ENCODE measurements around the gene TMEM59.
"Not testable (repeated sequence)": the region's sequence is repeated elsewhere in the genome, so short reads cannot be mapped to it uniquely, and the experiment has no call there.

TMEM59 gene

DNA sequence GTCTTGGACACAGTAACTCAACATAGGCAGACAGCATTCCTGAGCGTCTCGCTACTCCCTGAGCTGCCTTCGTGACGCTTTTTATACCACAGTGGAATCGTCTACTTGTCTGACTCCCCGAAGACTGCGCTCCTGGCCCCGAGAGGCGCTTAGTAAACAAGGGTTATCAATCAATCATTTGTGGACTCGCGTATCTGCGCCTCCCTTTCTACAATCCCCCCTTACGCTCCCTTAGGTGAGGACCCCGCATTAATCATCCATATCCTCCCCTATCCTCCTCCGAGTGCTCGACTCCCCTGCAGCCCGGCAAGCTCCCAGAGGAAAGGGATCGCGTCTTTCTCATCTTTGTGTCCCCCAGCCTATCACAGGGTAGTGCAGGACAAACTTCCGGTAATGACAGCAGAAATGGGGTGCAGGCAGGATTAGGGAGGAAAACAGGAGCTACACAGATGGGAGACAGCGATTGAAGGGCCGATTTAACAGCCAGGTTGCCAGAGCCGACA is 522 bp downstream of the TMEM59 start:
- DNase-seq: peak; percentile 17

DNA sequence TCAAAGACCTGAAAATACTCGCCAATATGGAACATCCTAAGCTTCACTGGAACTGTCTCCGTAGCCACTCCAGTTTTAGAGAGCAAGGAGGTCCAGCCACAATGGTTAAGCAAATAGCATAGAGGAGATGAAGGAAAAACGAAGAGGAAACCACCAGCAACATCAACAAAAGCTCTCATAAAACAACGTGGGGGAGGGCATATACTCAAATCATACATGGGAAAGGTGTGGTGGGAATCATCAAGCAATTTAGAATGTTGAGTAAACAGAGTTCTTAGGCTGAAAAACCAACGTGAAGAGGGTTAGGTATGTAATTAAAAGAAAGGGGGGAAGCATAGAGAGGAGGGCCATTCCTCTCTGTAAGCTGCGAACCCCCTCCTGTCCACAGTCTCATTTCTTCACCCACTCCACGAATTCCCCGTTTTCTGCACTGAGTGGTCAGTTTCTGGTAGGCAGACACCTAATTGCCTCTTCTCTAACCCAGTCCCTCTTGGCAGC is 1.0 kb downstream of the TMEM59 start:
- DNase-seq: no peak

DNA sequence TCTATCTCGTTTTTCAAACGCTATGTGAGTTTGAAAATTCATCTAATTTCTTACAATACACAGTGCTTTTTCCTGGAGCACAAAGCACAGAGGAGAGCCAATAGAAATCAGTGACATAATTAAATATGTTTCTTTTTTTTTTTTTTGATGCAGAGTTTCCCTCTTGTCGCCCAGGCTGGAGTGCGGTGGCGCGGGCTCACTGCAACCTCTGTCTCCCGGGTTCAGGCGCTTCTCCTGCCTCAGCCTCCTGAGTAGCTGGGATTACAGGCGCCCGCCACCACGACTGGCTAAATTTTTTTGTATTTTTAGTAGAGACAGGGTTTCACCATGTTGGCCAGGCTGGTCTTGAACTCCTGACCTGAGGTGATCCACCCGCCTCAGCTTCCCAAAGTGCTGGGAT is 2.6 kb downstream of the TMEM59 start:
- not testable (repeated sequence) for DNase-seq

DNA sequence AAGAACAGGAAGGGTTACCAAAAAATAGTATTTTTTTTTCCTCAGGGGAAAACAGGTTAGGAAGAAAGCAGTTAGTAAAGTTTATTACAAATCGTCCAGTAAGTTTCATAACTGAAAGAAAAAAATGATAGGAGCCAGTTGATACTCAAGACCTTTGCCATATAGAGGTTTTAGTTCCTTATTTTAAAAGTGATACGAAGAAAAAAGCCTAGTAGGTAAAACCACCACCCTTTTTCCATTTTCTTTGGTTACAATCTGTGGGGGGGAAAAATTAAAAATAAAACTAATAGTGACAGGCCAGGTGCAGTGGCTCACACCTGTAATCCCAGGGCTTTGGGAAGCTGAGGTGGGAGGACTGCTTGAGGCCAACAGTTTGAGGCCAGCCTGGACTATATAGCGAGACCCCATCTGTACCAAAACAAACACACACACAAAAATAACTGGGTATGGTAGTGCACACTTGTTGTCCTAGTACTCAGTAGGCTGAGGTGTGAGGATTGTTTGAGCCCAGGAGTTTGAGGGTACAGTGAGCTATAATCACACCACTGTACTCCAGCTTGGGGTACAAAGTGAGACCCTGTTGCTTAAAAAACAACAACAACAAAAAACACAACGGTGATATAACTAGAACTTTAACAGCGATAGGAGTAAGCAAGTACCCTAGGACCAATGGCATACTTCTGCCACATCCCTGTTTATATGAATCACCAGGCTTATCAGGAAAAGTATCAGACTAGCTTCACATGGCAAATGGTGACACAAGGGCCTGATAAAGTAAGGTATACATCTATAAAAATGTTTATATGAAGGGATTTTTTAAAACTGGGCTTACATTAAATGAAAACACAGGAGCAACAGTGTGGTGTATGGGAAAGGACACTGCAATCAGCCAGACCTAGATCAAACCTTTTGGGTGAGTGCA is 5.4 kb downstream of the TMEM59 start:
- no peak for DNase-seq

DNA sequence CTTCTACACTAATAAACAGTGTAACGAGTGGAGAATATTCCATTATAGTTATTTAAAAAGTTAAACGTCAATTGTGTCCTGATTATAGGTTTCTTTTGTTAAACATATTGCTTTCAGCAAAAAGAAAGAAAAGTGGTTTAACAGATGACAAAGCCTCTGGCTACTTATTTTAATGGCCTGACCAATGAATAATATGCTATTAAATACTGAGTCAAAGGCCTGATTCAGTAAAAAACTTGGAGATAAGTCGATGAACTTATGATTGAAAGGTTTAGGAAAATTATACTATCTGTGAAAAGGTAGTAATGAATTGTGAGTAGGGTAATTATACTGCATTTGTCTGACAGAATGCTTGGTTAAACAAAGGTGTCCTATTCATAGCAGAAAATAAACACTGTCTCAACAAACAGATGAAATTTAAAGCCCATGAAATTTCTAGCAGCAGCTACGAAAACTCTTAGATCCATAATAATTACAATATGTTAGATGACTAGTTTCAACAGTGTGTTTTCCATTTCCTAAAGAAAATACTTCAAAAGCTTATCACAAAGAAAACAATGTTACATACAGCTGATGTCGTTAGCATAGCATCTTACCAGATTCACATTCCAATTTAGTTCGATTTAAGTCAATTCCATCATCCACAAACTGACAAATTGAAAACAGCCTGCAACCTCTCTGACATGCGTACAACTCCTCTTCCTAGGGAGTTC is 6.2 kb downstream of the TMEM59 start:
- no peak for DNase-seq

DNA sequence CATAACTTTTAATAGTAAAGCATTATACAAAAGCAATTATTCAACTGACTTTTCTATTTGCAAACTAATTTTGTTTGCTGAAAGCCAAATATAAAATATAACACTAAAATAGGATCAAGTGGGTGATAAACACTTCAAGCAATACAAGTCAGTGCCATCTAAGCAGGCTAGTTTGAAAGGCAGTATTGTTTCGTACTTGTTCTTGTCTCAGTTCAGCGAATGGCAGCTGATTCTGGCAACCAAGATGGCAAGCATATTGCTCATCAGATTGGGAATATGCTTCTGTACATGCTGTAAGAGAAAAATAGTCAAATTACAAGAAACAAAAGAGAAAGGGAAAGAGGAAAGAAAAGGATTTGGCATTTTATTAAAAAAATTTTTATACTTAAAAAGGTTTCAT is 7.5 kb downstream of the TMEM59 start:
- DNase-seq: no peak

DNA sequence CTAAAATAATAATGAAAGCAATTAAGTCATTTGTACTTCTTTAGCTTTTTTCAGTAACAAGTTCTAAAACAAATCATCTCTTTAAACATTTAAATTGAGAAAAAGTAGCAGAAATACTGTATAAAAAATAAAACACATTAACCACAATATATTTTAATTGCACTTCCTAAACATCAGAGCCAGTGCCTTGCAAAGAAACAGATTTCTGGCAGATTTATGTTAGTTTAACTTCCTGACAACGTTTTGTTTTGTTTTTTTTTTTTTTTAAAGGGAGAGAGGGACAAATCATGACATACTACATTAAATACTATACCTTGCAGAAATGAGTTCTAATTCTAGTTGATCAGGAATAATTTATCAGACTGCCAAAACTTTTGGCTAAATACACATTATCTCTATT is 11.2 kb downstream of the TMEM59 start:
- no peak for DNase-seq

DNA sequence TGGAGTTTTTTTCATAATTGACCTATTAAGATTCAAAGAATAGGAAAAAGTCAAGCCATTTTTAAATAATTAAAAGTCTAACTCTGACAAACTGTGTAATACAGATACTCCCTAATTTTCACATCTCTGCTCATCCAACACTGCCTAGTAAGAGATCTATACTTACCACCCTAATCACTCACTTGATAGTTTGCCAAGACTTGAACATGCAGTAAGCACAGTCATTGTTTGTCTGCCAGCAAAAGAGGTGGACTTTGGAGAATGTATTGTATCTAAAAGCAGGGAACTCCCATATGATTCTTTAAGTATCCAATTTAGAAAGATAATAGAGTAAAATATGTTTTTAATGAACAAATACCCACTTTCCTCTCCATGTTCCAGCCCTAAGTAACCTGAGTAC is 15.5 kb downstream of the TMEM59 start:
- no peak for DNase-seq

DNA sequence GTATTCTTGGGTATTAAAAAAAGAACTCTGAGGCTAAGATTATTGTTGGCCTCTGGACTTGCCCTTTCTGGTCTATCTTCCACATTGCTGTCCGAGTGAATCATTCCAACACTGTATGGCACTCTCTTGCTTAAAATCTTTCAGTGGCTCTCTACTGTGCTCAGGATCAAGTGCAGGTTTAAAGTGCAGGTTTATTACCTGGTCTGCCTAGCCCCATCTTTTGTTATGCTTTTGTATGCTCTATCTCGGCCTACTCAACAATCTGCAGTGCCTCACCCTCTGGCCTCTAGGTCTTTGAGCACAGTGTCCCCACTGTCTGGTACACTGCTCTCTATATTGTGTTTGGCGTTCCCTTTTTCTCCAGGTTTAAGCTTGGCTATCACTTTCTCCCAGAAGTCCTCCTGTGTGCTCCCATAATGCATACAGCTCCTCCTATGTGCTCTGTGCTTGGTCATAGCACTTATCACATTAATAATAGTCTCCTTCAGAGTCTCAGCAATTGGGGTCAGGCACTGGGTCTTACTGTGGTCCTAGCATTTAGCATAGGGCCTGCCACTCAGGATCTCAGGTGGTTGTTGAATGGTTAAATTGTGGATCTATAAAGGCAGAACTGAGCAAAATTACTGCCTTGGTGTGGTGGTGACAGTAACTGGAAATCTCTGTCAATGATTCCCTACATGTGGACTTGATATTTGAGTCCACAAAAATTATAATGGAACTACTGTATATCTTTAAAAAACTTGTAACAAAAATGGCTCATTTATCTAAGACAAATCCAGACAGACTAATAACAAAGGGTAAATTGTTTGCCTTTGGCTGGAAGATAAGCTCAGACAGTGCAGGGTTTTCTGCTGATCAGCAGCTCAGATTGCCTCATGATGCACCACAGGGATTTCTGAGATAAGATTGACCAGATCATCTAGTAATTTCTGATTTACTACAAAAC is 24.4 kb downstream of the TMEM59 start:
- DNase-seq: no peak

DNA sequence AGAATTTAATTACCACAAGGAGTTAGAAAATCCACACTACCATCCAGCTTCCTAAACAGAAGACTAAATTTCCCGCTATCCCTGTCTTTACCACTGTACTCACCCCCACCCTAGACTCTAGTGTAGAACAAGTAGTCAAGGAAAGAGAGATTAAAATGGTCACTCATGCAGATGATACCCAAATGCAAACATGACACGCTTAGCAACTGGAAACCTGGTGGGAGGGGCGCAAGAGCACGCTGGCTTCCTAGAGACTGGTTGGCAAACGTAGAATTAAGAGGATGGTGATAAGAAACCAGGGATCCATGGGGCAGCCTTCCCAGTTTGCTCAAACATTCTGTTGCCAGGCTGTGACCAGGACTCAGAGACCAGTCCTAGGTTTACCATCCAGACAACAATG is 25.2 kb downstream of the TMEM59 start:
- no peak for DNase-seq

DNA sequence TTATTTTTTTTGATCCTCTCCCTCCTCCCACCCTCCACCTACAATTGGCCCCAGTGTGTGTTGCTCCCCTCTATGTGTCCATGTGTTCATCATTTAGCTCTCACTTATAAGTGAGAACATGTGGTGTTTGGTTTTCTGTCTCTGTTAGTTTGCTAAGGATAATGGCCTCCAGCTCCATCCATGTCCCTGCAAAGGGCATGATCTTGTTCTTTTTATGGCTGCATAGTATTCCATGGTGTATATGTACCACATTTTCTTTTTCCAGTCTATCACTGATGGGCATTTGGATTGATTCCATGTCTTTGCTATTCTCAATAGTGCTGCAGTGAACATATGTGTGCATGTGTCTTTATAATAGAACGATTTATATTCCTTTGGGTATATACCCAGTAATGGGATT is 28.2 kb downstream of the TMEM59 start:
- not testable (repeated sequence) for DNase-seq

DNA sequence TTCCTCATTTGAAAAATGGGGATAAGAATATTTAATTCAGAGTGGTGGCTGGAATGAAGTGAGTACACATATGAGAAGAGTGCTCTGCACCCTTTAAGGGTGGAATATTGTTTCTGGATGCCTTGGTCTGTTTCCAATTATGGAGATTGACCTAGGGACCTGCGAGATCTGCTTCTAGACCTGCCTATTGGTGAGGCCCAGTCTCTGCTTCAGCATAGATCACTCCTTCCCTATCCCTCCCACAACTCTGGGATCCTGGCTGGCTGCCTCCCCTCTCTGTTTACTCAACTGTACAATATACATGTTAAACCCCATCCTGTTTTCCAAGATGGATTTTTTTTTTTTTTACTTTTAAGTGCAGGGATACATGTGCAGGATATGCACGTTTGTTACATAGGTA is 28.6 kb downstream of the TMEM59 start:
- DNase-seq: no peak

DNA sequence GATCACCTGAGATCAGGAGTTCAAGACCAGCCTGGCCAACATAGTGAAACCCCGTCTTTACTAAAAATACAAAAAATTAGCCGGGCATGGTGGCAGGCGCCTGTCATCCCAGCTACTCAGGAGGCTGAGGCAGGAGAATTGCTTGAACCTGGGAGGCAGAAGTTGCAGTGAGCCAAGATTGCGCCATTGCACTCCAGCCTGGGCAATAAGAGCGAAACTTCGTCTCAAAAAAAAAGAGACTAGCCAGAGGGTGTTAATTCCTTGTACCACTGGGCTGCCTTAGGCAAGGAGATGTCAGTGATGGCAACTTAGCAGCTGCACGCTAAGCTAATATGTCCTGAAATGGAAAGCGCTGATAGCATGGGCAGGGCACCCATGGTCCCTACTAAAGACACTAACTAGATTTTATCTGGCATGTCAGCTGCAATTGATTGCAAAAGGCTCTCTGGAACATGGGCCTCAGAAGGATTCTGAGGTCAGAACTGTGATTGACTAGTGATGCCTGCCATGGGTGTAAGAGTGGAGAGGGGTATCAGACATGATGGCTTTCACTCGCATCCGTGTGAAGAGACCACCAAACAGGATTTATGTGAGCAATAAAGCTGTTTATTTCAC is 33.3 kb downstream of the TMEM59 start:
- not testable (repeated sequence) for DNase-seq

DNA sequence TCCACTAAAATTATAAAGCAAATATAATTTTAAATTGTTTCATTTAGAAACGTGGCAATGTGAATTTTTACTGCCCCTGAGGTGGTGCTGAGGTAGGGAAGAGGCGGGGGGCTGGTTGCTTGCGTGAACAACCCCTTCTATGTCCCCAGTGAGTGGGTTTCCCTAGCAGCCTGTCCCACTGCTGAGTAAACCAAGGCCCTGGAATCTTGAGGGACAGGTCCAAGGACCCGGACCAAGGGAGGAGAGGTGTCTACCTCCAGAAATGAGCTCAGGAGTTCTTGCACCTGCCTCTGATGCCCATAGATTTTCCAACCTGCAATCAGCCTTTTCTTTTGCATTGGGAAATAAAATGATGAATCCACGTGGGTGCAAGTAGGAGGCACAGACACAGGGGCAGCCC is 34.4 kb downstream of the TMEM59 start:
- no peak for DNase-seq

DNA sequence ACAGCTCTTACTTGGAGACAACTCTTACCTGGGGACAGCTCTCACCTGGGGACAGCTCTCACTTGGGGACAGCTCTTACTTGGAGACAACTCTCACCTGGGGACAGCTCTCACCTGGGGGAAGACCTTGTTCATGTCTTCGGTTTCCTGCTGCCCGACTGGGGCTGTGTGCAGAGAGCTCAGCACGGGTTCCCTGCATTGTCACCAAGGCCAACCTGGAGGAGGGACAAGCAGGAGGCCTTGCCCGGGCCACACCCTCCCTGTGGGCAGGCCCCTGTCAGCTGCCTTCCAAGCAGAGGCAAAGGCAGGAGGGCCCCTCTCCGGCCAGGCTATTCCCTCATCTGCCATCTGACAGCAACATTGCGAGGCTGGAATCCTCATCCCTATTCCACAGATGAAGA is 35.0 kb downstream of the TMEM59 start, which contains the start of gene LDLRAD1:
TSS of gene LDLRAD1 (minus strand) at position 208 of the 400 bp plus-strand sequence. CDS start at position 134, 74 bp downstream.
- no peak for DNase-seq

DNA sequence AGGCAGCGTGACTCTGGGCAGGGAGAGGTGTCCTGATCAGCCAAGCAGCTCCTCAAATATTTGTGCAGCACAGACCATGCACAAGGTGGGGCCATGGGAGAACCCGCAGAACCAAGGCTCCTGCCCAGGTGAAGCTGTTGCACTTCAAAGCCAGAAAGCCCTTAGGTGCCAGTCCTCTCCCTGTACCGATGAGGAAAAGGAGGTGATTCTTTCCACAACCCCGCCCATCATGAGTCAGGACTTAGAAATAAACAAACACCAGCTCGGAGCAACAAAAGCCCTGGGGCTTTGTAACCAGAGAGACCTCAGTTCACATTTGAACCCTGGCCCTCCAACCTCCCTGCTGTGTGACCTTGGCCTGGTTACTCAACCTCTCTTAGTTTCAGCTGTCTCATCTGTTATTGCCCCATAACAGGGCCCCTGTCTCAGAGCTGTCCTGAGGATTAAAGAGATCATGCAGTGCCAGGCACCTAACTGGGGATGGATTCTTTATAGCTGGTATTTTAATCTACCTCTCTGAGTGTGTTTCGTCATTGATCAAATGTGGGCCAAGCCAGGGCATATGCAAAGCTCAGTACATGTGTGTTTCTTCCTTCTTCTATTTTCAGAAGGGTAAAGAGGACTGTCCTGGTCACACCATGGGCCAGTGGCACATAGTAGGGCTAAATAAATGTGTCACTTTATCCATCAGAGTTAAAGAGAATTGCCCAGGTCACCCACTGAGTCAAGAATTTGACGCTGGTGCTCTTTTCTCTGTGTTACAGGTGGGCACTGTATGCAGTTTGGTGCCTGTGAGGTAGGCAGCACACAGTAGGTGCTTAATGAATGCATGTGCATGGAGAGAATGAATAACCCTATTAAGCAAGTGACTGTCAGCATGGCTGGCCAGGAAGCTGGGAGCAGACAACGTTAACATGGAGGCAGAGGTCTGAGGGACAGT is 36.4 kb downstream of the TMEM59 start:
- no peak for DNase-seq

DNA sequence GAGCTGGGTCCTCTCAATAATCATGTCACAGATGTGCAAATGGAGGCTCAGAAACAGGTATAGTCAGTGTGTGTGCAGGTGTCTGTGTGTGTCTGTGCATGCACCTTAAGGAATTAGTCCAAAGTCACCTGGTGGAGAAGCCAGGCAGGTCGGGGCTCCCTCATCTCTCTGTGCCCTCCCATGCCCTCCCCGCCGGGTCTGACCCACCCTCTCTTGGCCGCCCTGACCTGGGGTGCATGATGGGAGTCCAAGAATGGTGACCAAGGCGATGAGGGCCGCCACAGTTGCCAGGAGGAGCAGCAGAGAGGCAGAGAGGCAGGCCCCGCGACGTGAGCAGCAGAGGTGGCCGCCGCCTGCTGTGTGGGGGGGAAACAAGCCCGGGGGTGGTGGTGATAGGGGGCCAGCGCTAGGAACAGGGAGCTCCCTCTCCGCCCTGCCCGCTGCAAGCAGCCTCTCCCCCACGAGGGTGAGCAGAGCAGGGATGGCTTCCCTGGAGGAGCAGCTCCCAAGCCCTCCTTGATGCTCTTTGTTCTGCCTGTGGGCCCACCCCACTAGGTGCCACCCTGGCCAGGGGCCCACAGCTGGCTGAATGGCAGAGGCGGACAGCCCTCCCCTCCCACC is 38.9 kb downstream of the TMEM59 start:
- DNase-seq: no peak

DNA sequence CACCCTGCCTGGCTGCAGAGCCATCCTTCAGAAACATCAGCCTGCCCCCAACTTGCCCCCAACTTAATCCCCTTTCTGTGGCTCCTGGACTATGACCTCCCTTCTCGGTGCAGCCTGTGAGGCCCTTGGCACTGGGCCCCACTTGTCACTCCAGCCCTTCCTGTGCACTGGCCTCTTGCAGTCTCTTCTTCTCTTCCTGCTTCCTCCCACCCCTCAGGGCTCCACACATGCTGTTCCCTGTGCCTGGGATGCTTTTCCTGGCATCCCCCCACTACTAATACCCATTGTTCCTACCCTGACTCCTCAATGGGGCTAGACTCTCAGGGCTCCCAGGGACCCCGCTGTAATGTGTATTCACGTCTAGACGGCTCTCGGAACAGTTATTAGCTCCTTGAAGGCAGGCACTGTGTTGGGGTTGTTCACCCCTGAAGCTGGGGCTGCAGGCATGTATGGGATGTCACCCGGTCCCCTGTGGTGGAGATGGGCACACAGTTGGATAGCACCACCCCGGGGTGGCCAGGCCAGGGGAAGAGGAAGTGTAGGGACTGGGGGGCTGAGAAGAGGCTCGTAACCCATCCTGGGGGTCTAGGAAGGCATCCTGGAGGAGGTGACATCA is 39.5 kb downstream of the TMEM59 start:
- no peak for DNase-seq

DNA sequence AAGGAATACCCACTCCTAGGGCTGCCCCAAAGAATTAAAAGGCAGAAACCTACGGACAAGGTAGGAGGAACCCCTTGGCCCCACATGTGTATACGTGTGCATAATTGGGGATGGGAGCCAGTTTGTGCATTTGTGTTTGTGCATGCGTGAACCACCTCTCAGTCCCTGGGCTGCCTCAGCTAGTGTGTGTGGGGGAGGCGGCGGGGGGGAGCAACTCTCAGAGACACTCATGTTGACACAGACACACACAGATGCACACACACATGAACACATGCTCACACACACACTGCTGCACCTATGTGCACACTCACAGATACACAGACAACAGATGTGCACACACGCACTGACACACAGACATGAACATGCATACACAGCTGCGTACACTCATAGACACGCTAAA is 40.1 kb downstream of the TMEM59 start:
- DNase-seq: no peak

DNA sequence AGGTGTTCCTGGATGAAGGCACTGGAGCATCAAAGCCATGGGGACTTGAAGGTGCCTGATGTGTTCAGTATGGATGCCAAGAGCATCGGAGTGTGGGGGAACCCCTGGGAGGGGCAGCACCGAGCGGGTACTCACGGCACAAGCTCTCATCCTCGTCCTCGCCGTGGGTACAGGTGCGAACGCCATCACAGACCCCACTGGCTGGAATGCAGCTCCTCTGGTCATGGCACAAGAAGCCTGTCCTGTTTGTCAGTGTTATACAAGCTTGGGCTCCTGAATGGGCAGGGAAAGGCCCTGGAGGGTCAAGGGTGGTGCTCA is 41.0 kb downstream of the TMEM59 start:
- DNase-seq: no peak
